ENCODE data around the gene VSIR.

Gene VSIR

GRCh38 chr10:71782221-71782916 is 9.0 kb upstream of the VSIR start:
- DNase-seq: no peak

- DNase-seq: peak; percentile 36
These were observed 7.4 kb upstream of the VSIR start for GRCh38 chr10:71780719-71781118.

GRCh38 chr10:71780156-71780555 is 6.8 kb upstream of the VSIR start:
- no peak for DNase-seq

DNA sequence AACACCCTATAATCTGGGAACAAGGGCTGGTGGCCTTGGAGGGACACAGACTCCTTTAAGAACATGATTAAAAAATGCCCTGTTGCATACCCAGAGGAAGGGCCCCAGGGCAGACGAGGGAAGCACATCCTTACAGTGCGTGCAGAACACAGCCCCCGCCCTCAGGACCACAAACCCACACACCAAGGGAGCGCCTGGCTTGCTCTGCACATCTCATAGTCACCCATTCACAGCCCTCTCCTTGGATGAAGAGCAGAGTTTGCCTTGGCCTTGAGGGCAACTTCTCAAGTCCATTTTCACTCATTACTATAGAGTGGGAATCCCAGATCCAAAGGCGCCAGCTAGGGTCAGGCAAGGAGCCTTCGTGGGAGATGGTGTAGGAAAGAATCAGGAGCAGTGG is 6.3 kb upstream of the VSIR start:
- no peak for DNase-seq

DNA sequence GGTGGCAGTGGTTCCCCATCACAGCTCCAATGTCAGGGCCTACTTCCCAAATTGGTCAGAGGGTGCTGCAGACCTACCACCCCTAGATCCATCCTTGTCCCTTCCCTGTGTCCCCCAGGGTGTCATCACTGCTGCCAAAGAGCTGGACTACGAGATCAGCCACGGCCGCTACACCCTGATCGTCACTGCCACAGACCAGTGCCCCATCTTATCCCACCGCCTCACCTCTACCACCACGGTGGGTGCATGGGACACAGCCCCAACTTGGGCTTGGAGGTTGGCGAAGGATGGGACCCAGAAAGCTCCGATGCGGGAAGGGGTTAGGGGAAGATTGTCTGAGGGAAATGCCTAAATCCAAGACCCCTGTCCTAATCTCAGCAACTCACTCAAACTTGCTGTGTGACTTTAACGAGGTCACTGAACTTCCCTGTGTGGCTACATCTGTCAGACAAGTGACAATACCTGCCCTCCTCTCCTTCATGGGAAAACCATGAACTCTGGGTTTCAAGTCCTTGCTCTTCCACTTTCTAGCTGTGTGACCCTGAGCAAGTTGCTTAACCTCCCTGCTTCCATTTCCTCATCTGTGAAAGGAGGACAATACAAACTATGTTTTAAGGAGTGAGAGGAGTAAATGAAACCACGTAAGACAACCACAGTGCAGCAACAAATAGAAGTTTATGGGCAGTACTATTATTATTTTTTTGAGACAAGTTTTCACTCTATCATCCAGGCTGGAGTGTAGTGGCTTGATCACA is 4.9 kb upstream of the VSIR start:
- DNase-seq: no peak

DNA sequence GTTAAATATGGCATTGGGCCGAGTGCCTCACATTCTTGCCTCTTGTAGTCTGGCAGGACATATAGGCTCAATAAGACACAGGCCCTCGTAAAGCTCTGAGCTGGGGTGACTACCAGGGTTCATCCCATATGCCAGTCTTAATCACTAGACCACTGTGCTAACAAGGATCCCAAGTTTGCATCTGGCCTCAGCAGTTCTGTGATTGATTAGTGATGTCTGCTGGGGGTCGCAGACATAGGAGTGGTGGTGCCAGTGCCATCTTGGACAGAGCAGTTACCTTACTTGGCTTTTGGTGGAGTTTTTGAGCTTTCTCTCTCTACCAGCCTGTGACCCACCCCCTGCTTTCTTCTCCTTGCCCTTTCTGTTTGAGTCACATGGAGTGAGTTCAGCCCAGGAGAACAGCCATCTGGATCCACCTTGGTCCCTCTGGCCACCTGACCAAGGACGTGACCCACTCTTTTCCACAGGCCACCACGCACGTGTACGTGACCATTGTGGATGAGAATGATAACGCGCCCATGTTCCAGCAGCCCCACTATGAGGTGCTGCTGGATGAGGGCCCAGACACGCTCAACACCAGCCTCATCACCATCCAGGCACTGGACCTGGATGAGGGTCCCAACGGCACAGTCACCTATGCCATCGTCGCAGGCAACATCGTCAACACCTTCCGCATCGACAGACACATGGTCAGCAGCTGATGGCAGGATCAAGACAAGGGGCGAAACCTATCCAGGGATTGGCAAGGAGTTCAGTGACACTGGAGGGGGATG is 4.1 kb upstream of the VSIR start:
- no peak for DNase-seq

DNA sequence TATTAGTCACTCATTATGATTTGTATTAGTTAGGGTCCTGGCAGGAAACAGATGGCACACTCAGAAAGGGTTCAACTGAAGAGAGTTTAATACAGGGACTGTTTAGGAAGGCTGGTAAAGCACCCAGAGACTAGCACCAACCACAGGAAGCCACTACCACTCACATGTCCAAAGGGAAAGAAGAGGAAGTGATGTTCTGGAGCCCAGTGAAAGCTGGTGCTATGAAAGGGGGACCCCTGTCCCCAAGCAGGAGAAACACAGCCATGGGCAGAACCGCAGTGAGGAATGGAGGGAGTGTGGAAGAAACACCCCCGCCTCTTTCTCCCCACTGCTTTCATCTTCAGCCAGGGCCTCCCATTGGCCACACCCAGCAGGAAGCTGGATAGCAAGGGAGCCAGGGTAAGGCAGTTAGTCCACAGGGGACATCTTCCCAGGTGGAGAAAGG is 3.2 kb upstream of the VSIR start:
- DNase-seq: peak; percentile 42

- DNase-seq: peak; percentile 22
These were observed 1.8 kb upstream of the VSIR start for GRCh38 chr10:71774916-71775702.

GRCh38 chr10:71772832-71773220 is 494 bp downstream of the VSIR start:
- DNase-seq: no peak

GRCh38 chr10:71771821-71772617 is 1.3 kb downstream of the VSIR start:
- DNase-seq: peak; percentile 65

- DNase-seq: no peak
These were observed 2.1 kb downstream of the VSIR start for GRCh38 chr10:71771204-71771603.

GRCh38 chr10:71770789-71771188 is 2.5 kb downstream of the VSIR start:
- DNase-seq: no peak

- DNase-seq: no peak
These were observed 3.1 kb downstream of the VSIR start for GRCh38 chr10:71770255-71770654.

DNA sequence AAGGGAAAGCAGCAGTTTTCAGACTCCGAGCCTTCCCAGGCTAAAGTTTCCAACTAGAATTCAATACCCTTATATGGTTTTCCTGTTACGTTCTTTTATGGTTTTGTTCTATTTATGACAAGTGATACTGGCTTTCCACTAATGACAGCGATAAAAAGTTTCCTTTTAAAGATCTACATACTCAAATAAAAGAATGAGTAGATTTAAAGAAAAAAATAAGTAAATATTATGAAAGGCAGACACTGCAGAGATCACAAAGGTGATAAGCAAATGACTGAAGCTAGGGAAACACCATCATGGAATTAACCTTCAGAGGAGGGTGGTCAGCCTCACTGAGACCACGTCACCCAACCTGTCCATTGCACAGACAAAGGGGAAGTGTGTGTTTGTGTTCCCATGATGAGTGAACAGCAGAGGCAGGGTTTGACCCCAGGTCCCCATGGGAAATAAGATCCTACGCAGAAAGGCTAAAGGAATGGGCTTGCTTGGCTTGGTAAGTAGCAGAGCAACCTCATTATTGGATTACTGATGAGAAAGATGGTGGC is 4.0 kb downstream of the VSIR start:
- DNase-seq: peak; percentile 90

DNA sequence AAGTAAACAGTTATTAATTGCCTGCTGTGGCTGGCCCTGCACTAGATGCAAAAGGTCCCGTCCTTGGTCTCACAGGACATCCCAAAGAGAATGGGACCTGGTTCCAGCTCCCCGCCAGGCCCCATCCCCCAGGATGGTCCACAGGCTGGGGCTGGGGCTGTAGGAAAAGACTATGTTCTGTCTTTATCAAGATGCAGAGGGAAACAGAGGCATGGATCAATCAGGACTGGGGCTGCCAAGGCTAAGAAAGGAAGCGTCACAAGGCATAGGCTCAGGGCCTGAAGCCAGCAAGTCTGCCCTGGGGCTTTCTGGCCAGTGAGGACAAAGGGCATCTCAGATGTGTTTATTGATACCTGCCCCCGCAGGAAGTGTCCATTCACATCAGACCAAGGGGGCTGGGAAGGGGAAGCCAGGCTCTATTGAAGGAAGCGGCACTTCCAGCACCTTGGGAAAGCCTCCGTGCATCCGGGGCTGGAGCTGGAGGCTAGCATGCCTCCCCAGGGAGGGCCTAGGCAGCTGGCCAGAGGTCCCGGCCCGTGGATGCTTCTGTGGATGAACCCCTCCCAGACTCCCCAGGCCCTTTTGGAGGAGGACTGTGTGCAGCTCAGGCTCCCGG is 5.8 kb downstream of the VSIR start:
- DNase-seq: no peak

DNA sequence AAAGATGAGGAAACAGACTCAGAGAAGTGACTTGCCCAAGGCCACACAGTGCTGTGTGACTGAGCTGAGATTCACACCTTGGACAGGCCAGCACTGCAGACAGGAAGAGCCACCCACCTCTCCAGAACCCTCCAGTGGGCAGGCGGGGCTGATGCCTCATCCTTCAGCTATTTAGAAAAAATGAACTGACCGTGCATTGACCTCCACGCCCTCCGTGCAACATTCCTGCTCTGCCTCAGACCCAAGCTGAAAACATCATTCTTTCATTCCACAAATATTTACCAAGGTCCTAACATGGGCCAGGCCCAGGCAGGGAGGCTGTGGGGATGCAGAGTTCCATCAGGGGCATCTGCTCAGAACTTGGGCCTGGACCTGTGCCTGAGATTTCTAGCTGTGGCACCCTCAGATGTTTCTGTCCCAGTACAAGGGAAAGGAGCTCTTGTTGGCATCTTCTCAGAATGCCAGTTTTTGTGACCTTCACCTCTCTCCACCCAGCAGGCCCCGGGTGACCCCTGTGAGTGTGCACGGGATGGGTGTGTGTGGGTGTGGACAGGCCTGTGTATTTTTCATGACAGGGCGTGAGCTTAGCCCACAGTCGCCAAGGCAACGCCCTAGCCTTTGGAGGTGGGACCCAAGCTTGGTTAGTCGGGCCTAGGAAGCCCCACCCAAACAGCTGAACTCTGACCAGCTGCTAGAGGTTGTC is 6.5 kb downstream of the VSIR start:
- no peak for DNase-seq

- DNase-seq: no peak
These were observed 7.2 kb downstream of the VSIR start for GRCh38 chr10:71765906-71766716.

DNA sequence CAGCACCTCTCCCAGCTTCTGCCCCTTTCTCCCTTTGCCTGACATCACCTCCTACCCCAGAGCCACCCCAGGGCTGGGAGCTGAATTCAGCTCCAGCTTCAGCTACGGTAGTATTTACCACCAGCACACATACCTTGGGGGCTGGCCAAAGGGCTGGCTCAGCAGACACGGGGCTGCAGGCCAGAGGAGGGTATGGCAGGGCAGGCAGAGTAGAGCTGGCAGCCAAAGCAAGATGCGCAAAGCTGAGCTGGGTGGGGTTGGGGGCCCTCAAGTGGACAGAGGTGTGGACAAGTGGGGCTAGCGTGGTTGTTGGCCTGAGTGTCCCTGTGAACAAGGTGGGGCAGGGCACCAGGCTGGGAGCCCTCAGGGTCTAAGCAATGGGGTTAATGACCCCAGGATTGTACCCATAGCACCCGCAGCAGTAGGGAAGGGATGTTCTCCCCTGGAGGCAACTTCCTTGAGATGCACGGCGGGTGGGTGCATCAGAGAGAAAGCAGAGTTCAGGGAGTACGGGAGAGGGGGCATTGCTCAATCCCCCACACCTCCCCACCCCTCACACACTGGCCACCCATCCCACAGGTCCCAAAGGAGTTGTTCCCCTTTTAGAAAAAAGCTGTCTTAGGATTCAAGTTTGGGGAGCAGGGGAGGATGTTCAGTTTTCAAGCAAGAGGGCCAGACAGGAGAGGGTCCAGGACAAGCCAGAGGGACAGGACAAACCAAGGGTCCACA is 8.0 kb downstream of the VSIR start:
- DNase-seq: no peak

Measured in OCI-M1 (cell line).